ENCODE data around the gene BCHE. TPM values are rescaled to one million over a fixed set of nuclear protein-coding genes. Genes with fewer than 3 reads are reported as not detected.

The BCHE gene
- total and polyA plus RNA-seq, 3 donors from 2014 or later, result 1.1 to 7.4 (median 2.4) TPM

DNA sequence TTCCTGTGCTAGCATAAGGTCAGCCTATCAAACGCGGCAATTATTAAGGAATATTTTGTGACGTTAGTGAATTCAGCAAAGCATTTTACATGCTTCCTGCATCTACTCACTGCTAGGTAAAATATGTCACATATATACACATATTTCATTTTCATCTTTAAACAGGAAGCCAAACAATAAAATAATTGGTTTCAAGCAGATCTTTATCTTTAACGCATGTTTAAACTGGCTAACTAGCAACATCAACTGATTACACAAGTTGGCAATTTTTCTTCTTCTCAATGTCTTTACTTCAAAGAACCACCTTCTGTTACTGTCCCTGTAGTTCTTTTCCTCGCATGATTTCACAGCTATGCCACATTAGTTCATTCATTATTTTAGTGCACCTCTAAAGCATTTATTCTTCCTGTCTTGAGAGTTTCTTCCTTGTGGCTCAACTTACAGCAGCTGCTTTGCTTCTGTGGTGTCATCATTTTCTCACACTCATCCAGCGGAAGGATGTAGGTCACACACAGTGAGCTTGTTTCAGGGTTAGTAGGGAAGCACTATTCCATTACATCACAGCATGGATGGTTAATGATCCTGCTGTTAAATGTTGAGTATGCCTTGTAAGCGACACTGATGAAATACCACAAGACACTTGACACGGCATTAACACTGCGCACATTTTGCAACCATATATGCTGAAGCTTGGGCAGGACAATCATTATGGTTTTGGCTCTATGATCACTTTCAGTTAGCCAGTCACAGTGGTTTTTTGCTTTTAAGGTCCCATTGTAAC, 2.3 kb upstream of the BCHE start:
- no peak for DNase-seq

DNA sequence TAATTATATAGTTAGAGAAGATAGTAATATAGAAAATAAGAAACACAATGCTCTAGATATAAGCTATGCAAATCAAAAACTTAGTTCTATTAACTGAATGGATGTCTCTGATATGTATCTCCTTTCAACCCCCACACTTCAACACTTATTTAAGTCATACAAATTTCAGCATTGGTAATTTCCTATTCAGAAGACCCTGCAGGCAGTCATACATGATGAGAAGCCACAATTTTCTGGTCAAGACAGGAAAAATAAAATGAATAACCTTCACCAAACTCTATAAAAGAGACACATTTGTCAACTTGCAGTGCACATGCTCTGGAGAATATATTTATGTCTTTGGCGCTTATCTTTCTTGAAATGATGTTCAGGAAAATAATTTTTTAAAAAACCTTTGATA, 578 bp upstream of the BCHE start:
- no peak overlapping the region for H3K4me3 ChIP-seq
- H3K27ac ChIP-seq, result no peak overlapping the region
- WGBS, 2 donors, result 86 to 89% methylated on average over 1 of the region's 1 CpG

More for the DNA sequence above, 2.3 kb upstream of the BCHE start:
- H3K9me3 ChIP-seq, result no peaks in the 10 kb centered on the region
- H3K4me3 ChIP-seq, result no peak overlapping the region
- intact Hi-C loops (cut with DNase I; ENCODE audit: low total_unique reads), result no loop called here
- 76 to 83% methylated on average over 9 of the region's 9 CpGs for WGBS, 2 donors
- no peaks in the 10 kb centered on the region for H3K36me3 ChIP-seq (ENCODE audit: low read depth, missing control alignments)
- no peak overlapping the region for H3K27ac ChIP-seq
- TF ChIP-seq POLR2A (IDR thresholded peaks at IDR 0.05), result no peak
- TF ChIP-seq, protein P1, sequence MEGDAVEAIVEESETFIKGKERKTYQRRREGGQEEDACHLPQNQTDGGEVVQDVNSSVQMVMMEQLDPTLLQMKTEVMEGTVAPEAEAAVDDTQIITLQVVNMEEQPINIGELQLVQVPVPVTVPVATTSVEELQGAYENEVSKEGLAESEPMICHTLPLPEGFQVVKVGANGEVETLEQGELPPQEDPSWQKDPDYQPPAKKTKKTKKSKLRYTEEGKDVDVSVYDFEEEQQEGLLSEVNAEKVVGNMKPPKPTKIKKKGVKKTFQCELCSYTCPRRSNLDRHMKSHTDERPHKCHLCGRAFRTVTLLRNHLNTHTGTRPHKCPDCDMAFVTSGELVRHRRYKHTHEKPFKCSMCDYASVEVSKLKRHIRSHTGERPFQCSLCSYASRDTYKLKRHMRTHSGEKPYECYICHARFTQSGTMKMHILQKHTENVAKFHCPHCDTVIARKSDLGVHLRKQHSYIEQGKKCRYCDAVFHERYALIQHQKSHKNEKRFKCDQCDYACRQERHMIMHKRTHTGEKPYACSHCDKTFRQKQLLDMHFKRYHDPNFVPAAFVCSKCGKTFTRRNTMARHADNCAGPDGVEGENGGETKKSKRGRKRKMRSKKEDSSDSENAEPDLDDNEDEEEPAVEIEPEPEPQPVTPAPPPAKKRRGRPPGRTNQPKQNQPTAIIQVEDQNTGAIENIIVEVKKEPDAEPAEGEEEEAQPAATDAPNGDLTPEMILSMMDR (IDR thresholded peaks at IDR 0.05), result no peak
- no peaks in the 10 kb centered on the region for H3K27me3 ChIP-seq
- no peaks in the 10 kb centered on the region for H3K4me1 ChIP-seq

DNA sequence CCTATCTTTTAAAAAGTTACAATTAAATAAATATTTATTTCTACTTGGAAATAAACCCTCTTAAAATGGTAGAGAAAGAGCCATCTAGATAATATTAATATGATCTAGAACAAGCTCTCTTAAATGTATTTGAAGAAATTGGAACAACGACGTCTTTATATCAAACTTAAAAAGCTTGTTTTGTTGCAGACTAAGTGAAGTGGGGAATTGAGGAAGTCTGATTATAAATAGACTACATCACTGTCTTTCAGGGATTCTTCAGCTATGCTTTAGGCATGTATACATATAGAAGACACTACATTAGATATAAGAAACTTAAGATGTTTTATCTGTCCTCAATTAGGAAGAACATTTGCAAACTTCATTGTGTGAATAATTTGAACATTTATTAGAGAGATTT, 1.8 kb downstream of the BCHE start:
- no peak for TF ChIP-seq POLR2A (IDR thresholded peaks at IDR 0.05)
- TF ChIP-seq, protein P1 (IDR thresholded peaks at IDR 0.05), result no peak
- H3K4me3 ChIP-seq, result no peak overlapping the region
- no peak for DNase-seq
- no peaks in the 10 kb centered on the region for H3K9me3 ChIP-seq
- H3K36me3 ChIP-seq (ENCODE audit: low read depth, missing control alignments), result no peaks in the 10 kb centered on the region
- 65 to 68% methylated on average over 2 of the region's 2 CpGs for WGBS, 2 donors
- intact Hi-C loops (cut with DNase I; ENCODE audit: low total_unique reads), result no loop called here
- no peaks in the 10 kb centered on the region for H3K27me3 ChIP-seq
- H3K4me1 ChIP-seq, result no peaks in the 10 kb centered on the region
- no peak overlapping the region for H3K27ac ChIP-seq

More for the DNA sequence above, 578 bp upstream of the BCHE start:
- H3K4me1 ChIP-seq, result no peaks in the 10 kb centered on the region
- TF ChIP-seq, protein P1 (IDR thresholded peaks at IDR 0.05), result no peak
- no peak for TF ChIP-seq POLR2A (IDR thresholded peaks at IDR 0.05)
- DNase-seq, result no peak
- H3K27me3 ChIP-seq, result no peaks in the 10 kb centered on the region
- intact Hi-C loops (cut with DNase I; ENCODE audit: low total_unique reads), result no loop called here
- no peaks in the 10 kb centered on the region for H3K36me3 ChIP-seq (ENCODE audit: low read depth, missing control alignments)
- H3K9me3 ChIP-seq, result no peaks in the 10 kb centered on the region

DNA sequence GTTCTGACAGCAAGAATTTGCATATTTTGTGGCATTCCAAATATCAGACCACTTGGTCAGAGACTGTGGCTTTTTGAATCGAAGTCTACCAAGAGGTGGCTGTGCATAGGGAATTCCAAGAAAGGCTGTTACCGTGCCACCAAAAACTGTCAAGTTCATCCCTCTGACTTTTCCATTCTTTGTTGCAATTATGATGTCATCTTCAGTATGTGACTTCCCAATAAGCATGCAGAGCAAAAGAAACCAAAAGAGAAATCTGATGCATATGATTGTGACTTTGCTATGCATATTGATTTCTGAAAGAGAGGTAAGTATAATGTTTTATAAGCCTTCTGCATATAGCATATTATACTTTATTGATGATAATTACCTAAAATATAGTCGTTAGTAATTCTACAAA, 6.5 kb downstream of the BCHE start:
- 85 to 87% methylated on average over 3 of the region's 3 CpGs for WGBS, 2 donors
- intact Hi-C loops (cut with DNase I; ENCODE audit: low total_unique reads), result no loop called here
- Histone ChIP-seq H3K27me3 (no peaks in the 10 kb centered on the region), H3K4me1 (no peaks in the 10 kb centered on the region), H3K9me3 (no peaks in the 10 kb centered on the region), H3K4me3 (no peak overlapping the region), H3K27ac (no peak overlapping the region), H3K36me3 (ENCODE audit: low read depth, missing control alignments) (no peaks in the 10 kb centered on the region)
- DNase-seq, result no peak
- TF ChIP-seq, protein P1 (IDR thresholded peaks at IDR 0.05), result no peak
- no peak for TF ChIP-seq POLR2A (IDR thresholded peaks at IDR 0.05)

DNA sequence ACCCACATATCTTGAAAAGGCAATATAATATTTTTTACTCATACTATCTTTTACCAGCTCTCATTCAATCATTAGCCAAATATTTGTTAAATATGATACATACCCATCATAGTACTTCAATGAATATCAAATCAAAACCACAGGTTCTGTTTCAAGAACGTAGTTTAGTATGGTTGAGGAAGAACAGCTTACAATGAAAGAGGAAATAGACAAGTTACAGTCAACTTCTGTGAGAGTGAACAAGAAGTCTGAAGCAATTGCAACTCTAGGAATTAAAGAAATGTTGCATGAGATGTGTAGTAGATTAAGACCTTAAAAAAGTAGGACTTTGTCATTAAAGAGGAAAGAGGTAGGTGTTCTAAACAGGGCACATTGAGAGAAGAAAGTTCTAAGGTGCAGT, 9.3 kb downstream of the BCHE start:
- TF ChIP-seq, protein P1 (IDR thresholded peaks at IDR 0.05), result no peak
- no peak for TF ChIP-seq POLR2A (IDR thresholded peaks at IDR 0.05)
- Histone ChIP-seq H3K27me3 (no peaks in the 10 kb centered on the region), H3K4me3 (no peak overlapping the region), H3K36me3 (ENCODE audit: low read depth, missing control alignments) (no peaks in the 10 kb centered on the region), H3K4me1 (no peaks in the 10 kb centered on the region), H3K27ac (no peak overlapping the region), H3K9me3 (no peaks in the 10 kb centered on the region)
- WGBS, 2 donors, result 75 to 84% methylated on average over 1 of the region's 1 CpG
- intact Hi-C loops (cut with DNase I; ENCODE audit: low total_unique reads), result no loop called here
- DNase-seq, result no peak
